Adrenal gland (tissue), 5 donors: Measurements from ENCODE around the gene SLC7A6.

Source experiments
- POLR2A ChIP-seq, 2 donors: fragments of 450-650 bp; IDR thresholded peaks; one replicate each; pipeline ENCODE4 v1.6.1; 2017; ENCODE audit warnings: antibody characterized with exemption in 2 of 2, mild to moderate bottlenecking in 2 of 2, moderate library complexity in 1 of 2
- TF ChIP-seq, protein P1 (sequence below), 6 experiments: fragments of 450-650 bp in 4 of 6; fragments of 200-600 bp in 2 of 6; sonication (generic) in 1 of 6; IDR thresholded peaks; 1 replicate in 5 of 6; 2 replicates in 1 of 6; pipeline versions ENCODE4 v1.5.1 to v1.8.0; 2016 to 2021; ENCODE audit warnings: antibody characterized with exemption in 6 of 6, mild to moderate bottlenecking in 2 of 6, moderate library complexity in 1 of 6
- donor health status: DM: no; HTN: no; CAD: no.

DNA sequence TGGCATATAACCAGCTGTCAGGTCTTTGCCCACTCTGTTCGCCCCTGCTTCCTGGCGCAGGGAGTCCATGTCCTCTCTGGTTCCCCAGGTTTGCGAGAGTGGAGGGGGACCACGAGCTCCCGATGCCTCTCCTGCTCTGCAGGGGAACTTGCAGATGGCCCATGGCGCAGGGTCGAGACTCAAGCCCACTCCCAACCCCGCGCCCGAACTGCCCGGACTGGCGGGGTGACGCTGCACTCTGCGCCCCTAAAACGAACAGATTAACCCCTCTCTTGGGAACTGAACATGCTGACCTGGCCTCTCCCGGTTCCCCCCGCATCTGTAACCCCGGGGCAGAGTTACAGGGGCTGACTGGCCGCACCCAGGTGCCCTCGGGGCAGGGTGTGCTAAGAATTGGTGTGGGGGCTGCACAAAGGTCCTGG is 19.8 kb upstream of the SLC7A6 start:
- TF ChIP-seq, protein P1, sequence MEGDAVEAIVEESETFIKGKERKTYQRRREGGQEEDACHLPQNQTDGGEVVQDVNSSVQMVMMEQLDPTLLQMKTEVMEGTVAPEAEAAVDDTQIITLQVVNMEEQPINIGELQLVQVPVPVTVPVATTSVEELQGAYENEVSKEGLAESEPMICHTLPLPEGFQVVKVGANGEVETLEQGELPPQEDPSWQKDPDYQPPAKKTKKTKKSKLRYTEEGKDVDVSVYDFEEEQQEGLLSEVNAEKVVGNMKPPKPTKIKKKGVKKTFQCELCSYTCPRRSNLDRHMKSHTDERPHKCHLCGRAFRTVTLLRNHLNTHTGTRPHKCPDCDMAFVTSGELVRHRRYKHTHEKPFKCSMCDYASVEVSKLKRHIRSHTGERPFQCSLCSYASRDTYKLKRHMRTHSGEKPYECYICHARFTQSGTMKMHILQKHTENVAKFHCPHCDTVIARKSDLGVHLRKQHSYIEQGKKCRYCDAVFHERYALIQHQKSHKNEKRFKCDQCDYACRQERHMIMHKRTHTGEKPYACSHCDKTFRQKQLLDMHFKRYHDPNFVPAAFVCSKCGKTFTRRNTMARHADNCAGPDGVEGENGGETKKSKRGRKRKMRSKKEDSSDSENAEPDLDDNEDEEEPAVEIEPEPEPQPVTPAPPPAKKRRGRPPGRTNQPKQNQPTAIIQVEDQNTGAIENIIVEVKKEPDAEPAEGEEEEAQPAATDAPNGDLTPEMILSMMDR (IDR thresholded peaks at IDR 0.05): no peak
- TF ChIP-seq POLR2A (IDR thresholded peaks at IDR 0.05): no peak
